Mucosa of descending colon (tissue), 3 donors: ENCODE measurements around the gene SPATA32. TPM values are rescaled to one million over a fixed set of nuclear protein-coding genes. Genes with fewer than 3 reads are reported as not detected.

Source experiments
- ATAC-seq: fragments of 200-7000 bp; cut with Tn5 transposase; one replicate; pipeline ENCODE4 v1.9.1; 2020; ENCODE audit warnings: mild to moderate bottlenecking, moderate library complexity
- DNase-seq, 3 donors: peaks; one replicate each; pipeline ENCODE4 v3.0.0-alpha.2; 2020
- H3K36me3 ChIP-seq: fragments of 200-600 bp; one replicate; pipeline ENCODE4 v1.8.0; 2021; ENCODE audit warnings: low read depth, mild to moderate bottlenecking
- H3K4me1 ChIP-seq: fragments of 200-600 bp; one replicate; pipeline ENCODE4 v1.8.0; 2021; ENCODE audit warnings: low read depth, mild to moderate bottlenecking
- H3K4me3 ChIP-seq: fragments of 200-600 bp; one replicate; pipeline ENCODE4 v1.8.0; 2021; ENCODE audit warnings: mild to moderate bottlenecking
- H3K9me3 ChIP-seq: fragments of 200-600 bp; one replicate; pipeline ENCODE4 v1.8.0; 2021; ENCODE audit warnings: mild to moderate bottlenecking
- intact Hi-C, 2 donors: fragments of 100-400 bp; cut with DNase I in 1 of 2; cut with micrococcal nuclease in 1 of 2; formaldehyde crosslinking; loops; one replicate each; pipeline versions ENCODE4 v1.11.0 to v1.11.1; 2022; cut with DNase I, micrococcal nuclease
- total RNA-seq, 3 donors: library from RNA; stranded (reverse); fragmentation: NEBNext Ultra II Directional in 2 of 3; extraction: Animal tissue kit (Norgen Biotek cat#: 25700) in 2 of 3; gene quantifications; one replicate each; pipeline versions ENCODE4 v1.2.1 to v1.2.4, GENCODE V29; 2021 to 2023
- TF ChIP-seq, protein P1 (sequence below): fragments of 200-600 bp; IDR thresholded peaks from one replicate; pipeline ENCODE4 v1.8.0; 2022; ENCODE audit warnings: antibody characterized with exemption, mild to moderate bottlenecking
- donor health status: DM: no; HTN: no; CAD: no; lungs with moderate emphysema.
- donor health status: DM: no; HTN: no; CAD: no.
- donor health status: DM: no; HTN: yes; CAD: no.

The SPATA32 gene
- total RNA-seq, 3 donors from 2014 or later = 0.19 to 0.22 TPM; not detected in 1

DNA sequence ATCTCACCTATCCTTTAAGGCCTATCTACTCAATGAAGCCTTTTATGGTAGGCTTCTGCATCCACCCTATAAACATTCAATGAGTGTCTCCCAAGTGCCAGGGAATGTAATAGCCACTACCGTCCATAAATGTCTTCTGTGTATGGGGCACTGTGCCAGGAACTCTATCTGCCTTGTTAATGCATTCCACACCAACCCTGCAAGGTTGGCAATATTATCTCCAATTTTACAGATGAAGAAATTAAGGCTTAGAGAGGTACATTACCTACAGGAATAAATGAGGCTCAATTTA, 34.9 kb upstream of the SPATA32 start:
- no peaks in the 10 kb centered on the region for H3K9me3 ChIP-seq
- peaks cover 77% of the 10 kb centered on the region for H3K4me1 ChIP-seq
- intact Hi-C loops = no loop called here
- DNase-seq (peak in 1 of 3 donors; percentile 88), ATAC-seq (peak; percentile 86)
- H3K36me3 ChIP-seq = no peaks in the 10 kb centered on the region
- TF ChIP-seq, protein P1, sequence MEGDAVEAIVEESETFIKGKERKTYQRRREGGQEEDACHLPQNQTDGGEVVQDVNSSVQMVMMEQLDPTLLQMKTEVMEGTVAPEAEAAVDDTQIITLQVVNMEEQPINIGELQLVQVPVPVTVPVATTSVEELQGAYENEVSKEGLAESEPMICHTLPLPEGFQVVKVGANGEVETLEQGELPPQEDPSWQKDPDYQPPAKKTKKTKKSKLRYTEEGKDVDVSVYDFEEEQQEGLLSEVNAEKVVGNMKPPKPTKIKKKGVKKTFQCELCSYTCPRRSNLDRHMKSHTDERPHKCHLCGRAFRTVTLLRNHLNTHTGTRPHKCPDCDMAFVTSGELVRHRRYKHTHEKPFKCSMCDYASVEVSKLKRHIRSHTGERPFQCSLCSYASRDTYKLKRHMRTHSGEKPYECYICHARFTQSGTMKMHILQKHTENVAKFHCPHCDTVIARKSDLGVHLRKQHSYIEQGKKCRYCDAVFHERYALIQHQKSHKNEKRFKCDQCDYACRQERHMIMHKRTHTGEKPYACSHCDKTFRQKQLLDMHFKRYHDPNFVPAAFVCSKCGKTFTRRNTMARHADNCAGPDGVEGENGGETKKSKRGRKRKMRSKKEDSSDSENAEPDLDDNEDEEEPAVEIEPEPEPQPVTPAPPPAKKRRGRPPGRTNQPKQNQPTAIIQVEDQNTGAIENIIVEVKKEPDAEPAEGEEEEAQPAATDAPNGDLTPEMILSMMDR = no peak
- no peak overlapping the region for H3K4me3 ChIP-seq

DNA sequence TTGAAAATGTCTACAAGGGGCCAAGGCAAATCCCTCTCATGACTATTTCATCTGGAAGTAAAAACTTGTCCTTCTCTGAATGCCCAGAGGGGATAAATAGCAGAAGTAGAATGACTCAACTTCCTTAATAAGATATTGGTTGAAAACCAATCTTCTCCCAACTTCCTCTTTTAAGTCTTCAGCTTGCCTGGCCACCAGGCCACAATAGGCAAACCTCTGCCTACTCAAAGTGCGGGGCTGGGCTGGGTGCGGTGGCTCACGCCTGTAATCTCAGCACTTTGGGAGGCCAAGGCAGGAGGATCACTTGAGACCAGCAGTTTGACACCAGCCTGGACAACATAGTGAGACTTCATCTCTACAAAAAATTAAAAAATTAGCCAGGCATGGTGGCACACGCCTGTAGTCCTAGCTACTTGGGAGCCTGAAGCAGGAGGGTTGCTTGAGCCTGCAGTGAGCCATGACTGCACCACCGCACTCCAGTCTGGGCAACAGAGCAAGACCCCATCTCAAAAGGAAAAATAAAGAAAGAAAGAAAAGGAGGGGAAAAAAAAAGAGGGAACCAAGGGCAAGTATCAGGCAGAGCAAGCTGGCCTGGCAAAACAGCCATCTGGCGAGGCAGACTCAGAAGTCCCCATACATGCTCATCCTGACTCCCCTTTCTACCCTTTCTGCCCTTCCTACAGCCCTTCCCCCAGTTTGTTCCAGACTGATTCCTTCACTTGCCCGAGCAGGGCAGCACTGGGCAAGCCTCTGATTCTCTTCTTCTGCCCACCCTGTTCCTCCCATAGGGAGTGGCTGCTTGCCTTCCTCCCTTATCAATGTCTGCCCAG, 34.3 kb upstream of the SPATA32 start:
- ATAC-seq (peak; percentile 20), DNase-seq (peak in 1 of 3 donors; percentile 66)
- intact Hi-C loops = no loop called here
- H3K36me3 ChIP-seq = no peaks in the 10 kb centered on the region
- no peak overlapping the region for H3K4me3 ChIP-seq
- TF ChIP-seq, protein P1 = no peak
- peaks cover 77% of the 10 kb centered on the region for H3K4me1 ChIP-seq
- no peaks in the 10 kb centered on the region for H3K9me3 ChIP-seq

DNA sequence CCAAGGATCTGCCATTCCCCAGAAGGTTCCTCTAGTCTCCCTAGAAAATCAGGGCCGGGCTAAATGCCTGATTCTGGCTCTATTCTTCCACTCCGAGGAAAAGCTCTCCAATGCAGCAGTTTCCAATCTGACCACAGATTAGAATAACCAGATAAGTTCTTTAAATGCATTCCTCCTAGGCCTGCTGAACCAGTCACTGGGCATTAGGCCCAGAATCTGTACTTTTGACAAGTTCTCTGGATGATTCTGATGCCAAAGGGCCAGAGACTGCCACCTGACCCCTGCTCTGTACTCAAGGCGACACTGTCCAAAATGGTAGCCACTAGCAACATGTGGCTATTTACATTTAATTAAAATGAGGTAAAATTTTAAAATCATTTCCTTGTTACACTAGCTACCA, 32.6 kb upstream of the SPATA32 start:
- H3K4me1 ChIP-seq = peaks cover 67% of the 10 kb centered on the region
- intact Hi-C loops = no loop called here
- no peak for ATAC-seq

DNA sequence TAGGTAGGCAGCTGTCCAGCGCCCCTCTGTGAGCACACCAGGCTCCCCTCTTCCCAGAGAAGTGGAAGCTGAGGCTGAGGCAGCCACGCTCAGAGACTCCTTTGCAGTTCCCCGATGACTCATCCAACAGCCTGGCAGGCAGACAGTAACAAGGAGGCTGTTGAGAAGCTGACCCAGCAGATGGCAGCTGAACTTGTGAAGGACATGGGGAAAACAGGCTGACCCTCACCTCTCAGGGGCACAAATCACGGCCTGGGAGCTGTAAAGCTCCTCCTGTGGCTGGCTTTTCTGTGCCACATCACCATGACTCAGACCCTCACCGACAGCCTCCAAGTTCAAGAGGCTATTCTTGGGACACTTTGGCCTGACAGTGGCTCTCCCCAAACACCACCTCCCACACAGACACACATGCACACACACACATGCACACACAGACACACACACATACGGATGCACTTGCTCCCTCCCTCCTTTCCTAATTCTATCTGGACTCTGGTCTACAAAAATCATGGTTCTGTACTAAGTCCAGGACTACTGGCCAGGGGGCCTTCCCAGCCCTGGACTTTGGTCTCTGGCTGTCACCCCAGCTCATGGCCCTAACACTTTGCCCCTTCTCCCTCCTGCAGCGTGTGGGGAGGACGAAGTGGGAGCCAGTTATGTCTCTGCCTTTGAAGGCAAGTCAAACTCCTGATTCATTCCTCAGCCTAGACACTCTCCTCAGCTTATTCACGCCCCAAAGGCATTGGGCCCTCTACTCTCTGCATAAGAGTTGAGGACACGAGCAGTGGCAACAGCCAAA, 31.7 kb upstream of the SPATA32 start:
- Histone ChIP-seq H3K4me3 (no peak overlapping the region), H3K4me1 (peaks cover 63% of the 10 kb centered on the region), H3K9me3 (no peaks in the 10 kb centered on the region), H3K36me3 (peaks cover 6% of the 10 kb centered on the region)
- intact Hi-C loops = no loop called here
- peak; percentile 73 for ATAC-seq
- TF ChIP-seq, protein P1 = no peak
- DNase-seq = peak; percentile 65 to 76 (median 71)

More for the DNA sequence above, 32.6 kb upstream of the SPATA32 start:
- DNase-seq = no peak
- TF ChIP-seq, protein P1 = no peak
- Histone ChIP-seq H3K9me3 (no peaks in the 10 kb centered on the region), H3K4me3 (no peak overlapping the region), H3K36me3 (peaks cover 6% of the 10 kb centered on the region)

DNA sequence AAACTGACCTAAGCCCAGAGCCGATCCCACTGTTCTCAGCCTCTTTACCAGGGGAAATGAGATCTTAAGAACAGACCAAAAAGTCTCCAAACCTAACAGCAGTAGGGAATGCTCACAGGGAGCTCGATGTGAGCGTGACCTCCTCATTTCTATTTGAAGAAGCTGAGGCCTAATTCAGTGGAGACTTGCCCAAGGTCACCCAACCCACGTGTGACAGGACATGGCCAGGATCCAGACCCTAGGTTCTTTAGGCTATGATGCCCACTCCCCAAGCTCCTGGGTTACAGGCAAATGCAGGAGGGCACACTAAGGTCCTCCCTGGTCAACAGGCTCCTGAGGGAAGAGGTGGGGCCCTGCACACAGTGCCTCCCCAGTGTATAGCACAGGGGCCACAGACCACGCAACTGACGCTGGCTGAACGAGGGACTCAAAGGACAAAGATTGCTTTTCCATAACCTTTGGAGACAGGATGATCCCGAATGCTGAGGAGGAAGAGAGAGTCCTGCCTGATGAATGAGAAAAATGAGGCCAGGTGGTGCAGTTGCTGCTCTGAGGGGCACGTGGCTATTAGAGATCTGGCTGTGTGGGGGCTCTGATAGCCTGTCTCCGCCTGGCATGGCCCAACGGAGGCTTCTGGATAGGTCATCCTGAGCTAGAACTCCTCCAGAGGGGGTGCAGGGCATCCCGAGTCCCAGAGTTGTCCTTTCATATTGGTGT, 31.0 kb upstream of the SPATA32 start:
- Histone ChIP-seq H3K9me3 (no peaks in the 10 kb centered on the region), H3K4me1 (peaks cover 57% of the 10 kb centered on the region), H3K4me3 (no peak overlapping the region), H3K36me3 (peaks cover 6% of the 10 kb centered on the region)
- ATAC-seq (no peak), DNase-seq (no peak)
- TF ChIP-seq, protein P1 = no peak
- intact Hi-C loops = no loop called here
